HL-60 (cell line): ENCODE results near the gene DROSHA.

Experiments used
- DNase-seq, 2 experiments: peaks; one replicate each; pipeline ENCODE4 v3.0.0-alpha.2; 2010 to 2020; ENCODE audit warnings: low read depth in 1 of 2, low spot score in 1 of 2
- H3K27ac ChIP-seq: fragments of 250-450 bp; sonication (Bioruptor Pico); replicated peaks from 2 replicates; pipeline ENCODE4 v1.5.1; 2020; ENCODE audit warnings: mild to moderate bottlenecking, moderate library complexity
- H3K27me3 ChIP-seq: fragments of 250-450 bp; sonication (Bioruptor Pico); 2 replicates; pipeline ENCODE4 v1.5.1; 2021; ENCODE audit warnings: mild to moderate bottlenecking, moderate library complexity; ENCODE audit not compliant: insufficient read depth, poor library complexity, severe bottlenecking
- H3K4me3 ChIP-seq: replicated peaks from 2 replicates; pipeline ENCODE4 v1.5.1; 2011; ENCODE audit warnings: mild to moderate bottlenecking, control low read depth, low read length; ENCODE audit not compliant: insufficient read depth
- CTCF ChIP-seq: IDR thresholded peaks from one replicate; pipeline ENCODE4 v1.5.1; 2011; ENCODE audit warnings: low read length, control low read depth, inconsistent platforms; ENCODE audit not compliant: insufficient read depth
- GABPA ChIP-seq: IDR thresholded peaks from 2 replicates; pipeline ENCODE4 v1.6.1; 2012; ENCODE audit warnings: low read depth
- POLR2AphosphoS5 ChIP-seq: IDR thresholded peaks from 2 replicates; pipeline ENCODE4 v1.6.1; 2012; ENCODE audit warnings: low read depth
- SPI1 ChIP-seq: IDR thresholded peaks from 2 replicates; pipeline ENCODE4 v1.6.1; 2012; ENCODE audit warnings: low read depth, mild to moderate bottlenecking, borderline replicate concordance
- TF ChIP-seq, protein P1 (sequence below): IDR thresholded peaks from 2 replicates; pipeline ENCODE4 v1.6.1; 2012; ENCODE audit warnings: low read depth; ENCODE audit not compliant: insufficient replicate concordance

The DROSHA gene

GRCh38 chr5:31442058-31442745 is 89.7 kb downstream of the DROSHA start:
- no peak for DNase-seq
- H3K27ac ChIP-seq: no peak overlapping the region
- no peak overlapping the region for H3K4me3 ChIP-seq
- H3K27me3 ChIP-seq: no peaks in the 10 kb centered on the region
- TF ChIP-seq CTCF (no peak), GABPA (no peak)
- TF ChIP-seq, protein P1, sequence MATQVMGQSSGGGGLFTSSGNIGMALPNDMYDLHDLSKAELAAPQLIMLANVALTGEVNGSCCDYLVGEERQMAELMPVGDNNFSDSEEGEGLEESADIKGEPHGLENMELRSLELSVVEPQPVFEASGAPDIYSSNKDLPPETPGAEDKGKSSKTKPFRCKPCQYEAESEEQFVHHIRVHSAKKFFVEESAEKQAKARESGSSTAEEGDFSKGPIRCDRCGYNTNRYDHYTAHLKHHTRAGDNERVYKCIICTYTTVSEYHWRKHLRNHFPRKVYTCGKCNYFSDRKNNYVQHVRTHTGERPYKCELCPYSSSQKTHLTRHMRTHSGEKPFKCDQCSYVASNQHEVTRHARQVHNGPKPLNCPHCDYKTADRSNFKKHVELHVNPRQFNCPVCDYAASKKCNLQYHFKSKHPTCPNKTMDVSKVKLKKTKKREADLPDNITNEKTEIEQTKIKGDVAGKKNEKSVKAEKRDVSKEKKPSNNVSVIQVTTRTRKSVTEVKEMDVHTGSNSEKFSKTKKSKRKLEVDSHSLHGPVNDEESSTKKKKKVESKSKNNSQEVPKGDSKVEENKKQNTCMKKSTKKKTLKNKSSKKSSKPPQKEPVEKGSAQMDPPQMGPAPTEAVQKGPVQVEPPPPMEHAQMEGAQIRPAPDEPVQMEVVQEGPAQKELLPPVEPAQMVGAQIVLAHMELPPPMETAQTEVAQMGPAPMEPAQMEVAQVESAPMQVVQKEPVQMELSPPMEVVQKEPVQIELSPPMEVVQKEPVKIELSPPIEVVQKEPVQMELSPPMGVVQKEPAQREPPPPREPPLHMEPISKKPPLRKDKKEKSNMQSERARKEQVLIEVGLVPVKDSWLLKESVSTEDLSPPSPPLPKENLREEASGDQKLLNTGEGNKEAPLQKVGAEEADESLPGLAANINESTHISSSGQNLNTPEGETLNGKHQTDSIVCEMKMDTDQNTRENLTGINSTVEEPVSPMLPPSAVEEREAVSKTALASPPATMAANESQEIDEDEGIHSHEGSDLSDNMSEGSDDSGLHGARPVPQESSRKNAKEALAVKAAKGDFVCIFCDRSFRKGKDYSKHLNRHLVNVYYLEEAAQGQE: no peak

DNA sequence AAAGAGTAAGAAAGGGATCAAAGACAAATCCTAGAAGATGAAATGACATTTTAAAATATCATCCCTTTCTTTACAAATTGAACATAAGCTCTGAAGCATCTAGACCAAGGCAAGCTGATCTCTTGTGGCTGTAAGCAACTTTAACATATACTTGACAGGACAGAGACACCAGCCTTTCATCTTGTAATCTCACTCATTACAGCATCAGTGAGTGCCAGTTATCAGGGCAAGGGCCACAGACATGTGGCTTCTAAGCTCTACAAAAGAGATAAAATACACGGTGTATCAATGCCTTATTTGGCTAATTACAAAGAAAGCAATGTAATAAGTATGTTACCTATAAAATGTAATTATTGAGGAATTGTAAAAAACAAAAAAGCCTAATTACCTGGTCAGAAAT is 95.0 kb downstream of the DROSHA start:
- no peak for DNase-seq
- H3K27me3 ChIP-seq: no peaks in the 10 kb centered on the region
- H3K27ac ChIP-seq: no peak overlapping the region
- no peak for TF ChIP-seq CTCF
- no peak for TF ChIP-seq POLR2AphosphoS5
- TF ChIP-seq GABPA: no peak
- TF ChIP-seq, protein P1: no peak
- no peak for TF ChIP-seq SPI1
- no peak overlapping the region for H3K4me3 ChIP-seq

GRCh38 chr5:31435730-31436129 is 96.2 kb downstream of the DROSHA start:
- no peak for DNase-seq
- TF ChIP-seq POLR2AphosphoS5: no peak
- no peak for TF ChIP-seq CTCF
- H3K4me3 ChIP-seq: no peak overlapping the region
- H3K27ac ChIP-seq: no peak overlapping the region
- no peaks in the 10 kb centered on the region for H3K27me3 ChIP-seq

DNA sequence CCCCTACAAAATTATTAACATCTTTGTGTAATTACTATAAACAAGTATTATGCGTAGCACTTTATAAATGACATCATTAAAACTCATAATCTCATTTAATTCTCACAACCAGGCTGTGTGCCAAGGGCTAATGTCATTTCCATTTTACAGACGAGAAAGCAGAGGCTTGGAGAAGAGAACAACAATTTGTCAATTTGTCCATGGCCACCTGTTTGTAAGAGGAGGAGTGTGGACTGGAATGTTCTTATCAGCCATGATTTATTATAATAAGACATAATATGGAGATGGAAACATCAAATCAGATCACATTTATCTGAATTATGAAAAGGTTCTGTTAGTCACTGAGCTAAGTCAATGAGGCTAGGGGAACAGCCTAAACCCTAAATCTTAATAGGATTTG is 97.0 kb downstream of the DROSHA start:
- no peak overlapping the region for H3K4me3 ChIP-seq
- no peak overlapping the region for H3K27ac ChIP-seq
- no peak for DNase-seq
- TF ChIP-seq POLR2AphosphoS5 (no peak), GABPA (no peak), SPI1 (no peak), CTCF (no peak)
- TF ChIP-seq, protein P1: no peak
- no peaks in the 10 kb centered on the region for H3K27me3 ChIP-seq
